Body of pancreas (tissue), 4 donors: Measurements from ENCODE around the gene IFIT1B. TPM values are rescaled to one million over a fixed set of nuclear protein-coding genes. Genes with fewer than 3 reads are reported as not detected.

Experiments
- ATAC-seq: fragments of 150-250 bp; one replicate; pipeline ENCODE4 v1.9.1; 2016
- DNase-seq, 4 donors: peaks; one replicate each; pipeline ENCODE4 v3.0.0-alpha.2; 2019
- H3K27ac ChIP-seq, 4 donors: fragments of 200-600 bp; sonication (generic); 1 replicate in 3 of 4; 2 replicates in 1 of 4; pipeline versions ENCODE4 v1.5.1 to v1.6.1; 2016 to 2019; ENCODE audit warnings: mild to moderate bottlenecking in 1 of 4, mixed read lengths in 1 of 4, moderate library complexity in 1 of 4
- H3K27me3 ChIP-seq, 2 donors: fragments of 200-600 bp; sonication (generic); one replicate each; pipeline ENCODE4 v1.6.0; 2016; ENCODE audit warnings: mild to moderate bottlenecking in 1 of 2
- H3K36me3 ChIP-seq, 2 donors: fragments of 200-600 bp; sonication (generic); replicated peaks in 1 of 2; 2 replicates each; pipeline ENCODE4 v1.5.1; 2016; ENCODE audit warnings: low read depth in 2 of 2; ENCODE audit not compliant: insufficient read depth in 1 of 2
- H3K4me1 ChIP-seq: fragments of 200-600 bp; sonication (generic); one replicate; pipeline ENCODE4 v1.6.0; 2016
- H3K4me3 ChIP-seq, 2 donors: fragments of 200-600 bp; sonication (generic); 1 replicate in 1 of 2; 2 replicates in 1 of 2; pipeline ENCODE4 v1.5.1; 2016 to 2019
- H3K9me3 ChIP-seq, 3 donors: fragments of 200-600 bp; sonication (generic); 1 replicate in 2 of 3; 2 replicates in 1 of 3; pipeline ENCODE4 v1.5.1; 2016
- POLR2A ChIP-seq, 3 donors: fragments of 450-650 bp; IDR thresholded peaks; one replicate each; pipeline ENCODE4 v1.6.1; 2016; ENCODE audit warnings: antibody characterized with exemption in 3 of 3, mild to moderate bottlenecking in 2 of 3
- WGBS, 2 donors: methylation state at CpG; one replicate each; pipeline ENCODE4 v1.1.5; 2017; 5-methylcytosine and 5-hydroxymethylcytosine counted together
- intact Hi-C: fragments of 100-400 bp; cut with DNase I; formaldehyde crosslinking; loops from one replicate; pipeline ENCODE4 v1.15.1; 2023
- total RNA-seq, 2 donors: library from RNA; depleted of rRNA; stranded (reverse); fragments of >200 nt; gene quantifications; one replicate each; pipeline ENCODE4 v1.1.0, GENCODE V29; 2016
- TF ChIP-seq, protein P1 (sequence below), 7 experiments: fragments of 450-650 bp in 4 of 7; fragments of 200-600 bp in 3 of 7; sonication (generic) in 3 of 7; IDR thresholded peaks; one replicate each; pipeline ENCODE4 v1.5.1; 2016 to 2019; ENCODE audit warnings: antibody characterized with exemption in 7 of 7

The IFIT1B gene
- total RNA-seq, 2 donors from 2014 or later, result not detected

DNA sequence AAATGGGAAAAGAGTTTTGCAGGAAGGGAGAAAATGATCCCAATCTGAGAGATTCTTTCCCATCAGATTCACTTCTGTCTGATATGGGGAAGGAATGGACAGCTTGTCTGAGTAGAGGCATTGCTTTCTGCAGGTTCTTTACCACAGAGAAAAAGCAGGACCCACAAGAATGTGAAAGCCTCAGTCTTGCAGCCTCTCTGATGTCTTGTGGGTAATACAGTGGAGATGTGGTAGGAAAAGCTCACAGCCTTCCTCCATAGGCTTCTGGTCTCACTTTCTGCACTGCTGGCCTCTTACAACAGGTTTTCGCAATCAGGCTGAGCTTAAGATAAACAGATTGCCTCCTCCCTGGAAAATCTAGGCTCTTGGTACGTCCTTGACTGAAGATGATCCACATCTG, 15.1 kb downstream of the IFIT1B start:
- intact Hi-C loops, result no loop called here
- TF ChIP-seq, protein P1, sequence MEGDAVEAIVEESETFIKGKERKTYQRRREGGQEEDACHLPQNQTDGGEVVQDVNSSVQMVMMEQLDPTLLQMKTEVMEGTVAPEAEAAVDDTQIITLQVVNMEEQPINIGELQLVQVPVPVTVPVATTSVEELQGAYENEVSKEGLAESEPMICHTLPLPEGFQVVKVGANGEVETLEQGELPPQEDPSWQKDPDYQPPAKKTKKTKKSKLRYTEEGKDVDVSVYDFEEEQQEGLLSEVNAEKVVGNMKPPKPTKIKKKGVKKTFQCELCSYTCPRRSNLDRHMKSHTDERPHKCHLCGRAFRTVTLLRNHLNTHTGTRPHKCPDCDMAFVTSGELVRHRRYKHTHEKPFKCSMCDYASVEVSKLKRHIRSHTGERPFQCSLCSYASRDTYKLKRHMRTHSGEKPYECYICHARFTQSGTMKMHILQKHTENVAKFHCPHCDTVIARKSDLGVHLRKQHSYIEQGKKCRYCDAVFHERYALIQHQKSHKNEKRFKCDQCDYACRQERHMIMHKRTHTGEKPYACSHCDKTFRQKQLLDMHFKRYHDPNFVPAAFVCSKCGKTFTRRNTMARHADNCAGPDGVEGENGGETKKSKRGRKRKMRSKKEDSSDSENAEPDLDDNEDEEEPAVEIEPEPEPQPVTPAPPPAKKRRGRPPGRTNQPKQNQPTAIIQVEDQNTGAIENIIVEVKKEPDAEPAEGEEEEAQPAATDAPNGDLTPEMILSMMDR (IDR thresholded peaks at IDR 0.05), result no peak
- TF ChIP-seq POLR2A (IDR thresholded peaks at IDR 0.05), result no peak
- H3K4me3 ChIP-seq, result no peak overlapping the region

GRCh38 chr10:89393898-89394297, 16.0 kb downstream of the IFIT1B start:
- Histone ChIP-seq H3K27me3 (no peaks in the 10 kb centered on the region), H3K4me3 (no peak overlapping the region), H3K4me1 (peaks cover 20% of the 10 kb centered on the region), H3K36me3 (no peaks in the 10 kb centered on the region), H3K27ac (peak overlapping the region in 2 of 4 donors; percentile 72 to 88), H3K9me3 (no peaks in the 10 kb centered on the region)
- intact Hi-C loops, result no loop called here
- 12 to 30% methylated on average over 3 of the region's 3 CpGs for WGBS, 2 donors
- no peak for DNase-seq
- ATAC-seq, result no peak
- TF ChIP-seq, protein P1 (IDR thresholded peaks at IDR 0.05), result no peak
- no peak for TF ChIP-seq POLR2A (IDR thresholded peaks at IDR 0.05)

More for the DNA sequence above, 15.1 kb downstream of the IFIT1B start:
- WGBS, 2 donors, result 5 to 11% methylated on average over 2 of the region's 2 CpGs
- H3K36me3 ChIP-seq, result no peaks in the 10 kb centered on the region
- peaks cover 20% of the 10 kb centered on the region for H3K4me1 ChIP-seq
- H3K27me3 ChIP-seq, result no peaks in the 10 kb centered on the region
- DNase-seq, result peak in 2 of 4 donors; percentile 26 to 48
- no peaks in the 10 kb centered on the region for H3K9me3 ChIP-seq
- ATAC-seq, result peak; percentile 47
- peak overlapping the region in 3 of 4 donors; percentile 72 to 88 (median 75) for H3K27ac ChIP-seq

- no peak for ATAC-seq
- no peak overlapping the region for H3K27ac ChIP-seq
These were observed 17.3 kb downstream of the IFIT1B start for GRCh38 chr10:89395141-89395540.

DNA sequence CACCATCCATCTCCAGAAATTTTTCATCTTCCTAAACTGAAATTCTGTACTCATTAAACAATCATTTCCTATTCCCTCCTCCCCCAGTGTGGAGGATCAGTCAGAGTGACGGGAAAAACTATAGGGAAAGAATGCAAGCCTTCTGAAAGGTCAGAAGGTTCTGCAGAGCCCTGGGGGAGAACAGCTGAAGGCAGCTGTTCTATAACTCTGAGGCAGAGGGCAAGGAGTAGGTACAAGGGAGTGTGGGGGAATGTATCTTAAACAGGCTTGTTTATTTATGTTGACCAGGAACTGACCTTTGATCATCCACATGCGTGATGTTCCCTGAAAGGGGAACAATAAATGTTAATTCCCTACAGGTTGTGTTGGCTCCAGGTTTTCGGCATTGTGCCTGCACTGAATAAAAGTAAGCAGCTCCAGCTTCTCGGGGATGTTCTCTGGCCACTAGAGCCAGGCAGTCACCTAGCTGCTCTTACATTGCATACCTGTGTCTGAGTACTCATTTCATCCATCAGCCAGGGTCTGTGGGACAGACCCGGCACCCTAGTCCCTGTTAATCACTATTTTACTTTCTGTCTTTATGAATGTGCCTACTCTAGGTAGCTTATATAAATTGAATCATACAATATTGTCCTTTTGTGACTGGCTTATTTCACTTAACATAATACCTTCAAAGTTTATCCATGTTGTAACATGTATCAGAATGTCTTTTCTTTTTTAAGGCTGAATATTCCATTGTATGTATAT, 20.3 kb downstream of the IFIT1B start:
- no peak for ATAC-seq
- Histone ChIP-seq H3K9me3 (no peaks in the 10 kb centered on the region), H3K27ac (no peak overlapping the region), H3K4me1 (peaks cover 4% of the 10 kb centered on the region), H3K36me3 (no peaks in the 10 kb centered on the region), H3K4me3 (no peak overlapping the region), H3K27me3 (no peaks in the 10 kb centered on the region)
- TF ChIP-seq POLR2A (IDR thresholded peaks at IDR 0.05), result no peak
- TF ChIP-seq, protein P1 (IDR thresholded peaks at IDR 0.05), result no peak
- WGBS, 2 donors, result 64 to 80% methylated on average over 5 of the region's 5 CpGs
- no peak for DNase-seq
- intact Hi-C loops, result no loop called here

More at GRCh38 chr10:89395141-89395540, 17.3 kb downstream of the IFIT1B start:
- DNase-seq, result no peak
- no peaks in the 10 kb centered on the region for H3K27me3 ChIP-seq
- TF ChIP-seq, protein P1 (IDR thresholded peaks at IDR 0.05), result no peak
- TF ChIP-seq POLR2A (IDR thresholded peaks at IDR 0.05), result no peak
- H3K36me3 ChIP-seq, result no peaks in the 10 kb centered on the region
- 97 to 100% methylated on average over 2 of the region's 2 CpGs for WGBS, 2 donors
- H3K4me3 ChIP-seq, result no peak overlapping the region
- H3K4me1 ChIP-seq, result peaks cover 20% of the 10 kb centered on the region
- no peaks in the 10 kb centered on the region for H3K9me3 ChIP-seq
- intact Hi-C loops, result no loop called here

- TF ChIP-seq POLR2A (IDR thresholded peaks at IDR 0.05), result no peak
- TF ChIP-seq, protein P1 (IDR thresholded peaks at IDR 0.05), result no peak
- no peaks in the 10 kb centered on the region for H3K27me3 ChIP-seq
- 67 to 90% methylated on average over 1 of the region's 1 CpG for WGBS, 2 donors
- ATAC-seq, result no peak
- no peak overlapping the region for H3K4me3 ChIP-seq
- H3K4me1 ChIP-seq, result peaks cover 6% of the 10 kb centered on the region
- no peaks in the 10 kb centered on the region for H3K9me3 ChIP-seq
- intact Hi-C loops, result no loop called here
- DNase-seq, result no peak
- no peaks in the 10 kb centered on the region for H3K36me3 ChIP-seq
- no peak overlapping the region for H3K27ac ChIP-seq
These were observed 22.1 kb downstream of the IFIT1B start for GRCh38 chr10:89399956-89400355.
